HG02970 (cell line): ENCODE results near the gene TAPT1.
"Not testable (repeated sequence)": the region's sequence is repeated elsewhere in the genome, so short reads cannot be mapped to it uniquely, and the experiment has no call there.

ENCODE experiments used
- ATAC-seq: cut with Tn5 transposase; IDR thresholded peaks from one replicate; pipeline ENCODE4 v1.9.1; 2021; ENCODE audit warnings: mild to moderate bottlenecking, moderate library complexity, moderate number of reproducible peaks; ENCODE audit not compliant: unreplicated experiment, low FRiP score

TAPT1 gene

GRCh38 chr4:16218950-16219349, 7.3 kb downstream of the TAPT1 start:
- no peak for ATAC-seq

- ATAC-seq, result no peak
Observed at GRCh38 chr4:16217300-16218051, 8.8 kb downstream of the TAPT1 start.

- no peak for ATAC-seq
Observed at GRCh38 chr4:16213121-16213520, 13.2 kb downstream of the TAPT1 start.

- ATAC-seq, result no peak
Observed at GRCh38 chr4:16212138-16212782, 14.0 kb downstream of the TAPT1 start.

GRCh38 chr4:16207409-16207808, 18.9 kb downstream of the TAPT1 start:
- no peak for ATAC-seq

- no peak for ATAC-seq
Observed at GRCh38 chr4:16206848-16207247, 19.4 kb downstream of the TAPT1 start.

- ATAC-seq, result no peak
Observed at GRCh38 chr4:16206301-16206700, 20.0 kb downstream of the TAPT1 start.

GRCh38 chr4:16205298-16206164, 20.7 kb downstream of the TAPT1 start:
- peak; percentile 73 for ATAC-seq

GRCh38 chr4:16204505-16204904, 21.8 kb downstream of the TAPT1 start:
- no peak for ATAC-seq

GRCh38 chr4:16203083-16203482, 23.2 kb downstream of the TAPT1 start:
- no peak for ATAC-seq

- no peak for ATAC-seq
Observed at GRCh38 chr4:16202598-16202997, 23.7 kb downstream of the TAPT1 start.

GRCh38 chr4:16199093-16199492, 27.2 kb downstream of the TAPT1 start:
- ATAC-seq, result no peak

GRCh38 chr4:16197876-16198665, 28.2 kb downstream of the TAPT1 start:
- ATAC-seq, result no peak

GRCh38 chr4:16196482-16197393, 29.5 kb downstream of the TAPT1 start:
- ATAC-seq, result no peak

- no peak for ATAC-seq
Observed at GRCh38 chr4:16195209-16195608, 31.1 kb downstream of the TAPT1 start.

GRCh38 chr4:16194798-16195197, 31.5 kb downstream of the TAPT1 start:
- ATAC-seq, result not testable (repeated sequence)

- no peak for ATAC-seq
Observed at GRCh38 chr4:16194214-16194613, 32.1 kb downstream of the TAPT1 start.

- ATAC-seq, result no peak
Observed at GRCh38 chr4:16192631-16193518, 33.4 kb downstream of the TAPT1 start.
